OCI-LY7 (cell line): ENCODE results near the gene NKX1-1. TPM values are rescaled to one million over a fixed set of nuclear protein-coding genes. Genes with fewer than 3 reads are reported as not detected.

Source experiments
- BruUV-seq: library from RNA; stranded (reverse); fragments of 400-500 nt; replicated peaks from 2 replicates; lab custom pipeline; 2021; lab: Mats Ljungman, UMichigan
- CTCF ChIA-PET: fragments of 300-600 bp; sonication (Branson Sonifier 250); formaldehyde crosslinking; loops from one replicate; lab custom pipeline; 2022; ENCODE audit warnings: antibody characterized with exemption; ENCODE audit not compliant: unreplicated experiment; lab: Charles Lee
- POLR2A ChIA-PET: fragments of 300-600 bp; sonication (Branson Sonifier 250); formaldehyde crosslinking; loops from one replicate; lab custom pipeline; 2022; ENCODE audit warnings: antibody characterized with exemption; lab: Charles Lee
- DNase-seq: peaks from one replicate; pipeline ENCODE4 v3.0.0-alpha.2; 2015; ENCODE audit warnings: low spot score
- H2AFZ ChIP-seq: fragments of 200-600 bp; sonication (generic), shearing (Covaris generic); 2 replicates; pipeline ENCODE4 v1.6.1; 2014; ENCODE audit warnings: mild to moderate bottlenecking, antibody characterized with exemption, low read length, moderate library complexity
- H3K27ac ChIP-seq: fragments of 200-600 bp; sonication (generic); 2 replicates; pipeline ENCODE4 v1.5.1; 2014; ENCODE audit warnings: mixed run types, low read depth, mild to moderate bottlenecking, moderate library complexity, low read length, inconsistent platforms; ENCODE audit not compliant: poor library complexity, severe bottlenecking
- H3K36me3 ChIP-seq: fragments of 200-600 bp; sonication (generic); 2 replicates; pipeline ENCODE4 v1.6.1; 2014; ENCODE audit warnings: mild to moderate bottlenecking, antibody characterized with exemption, low read length, moderate library complexity, mixed read lengths; ENCODE audit not compliant: insufficient read depth
- H3K4me1 ChIP-seq: fragments of 200-600 bp; sonication (generic); 2 replicates; pipeline ENCODE4 v1.5.1; 2014; ENCODE audit warnings: mild to moderate bottlenecking, low read length; ENCODE audit not compliant: insufficient read depth, poor library complexity, severe bottlenecking
- H3K4me2 ChIP-seq: fragments of 200-600 bp; sonication (generic); 2 replicates; pipeline ENCODE4 v1.6.1; 2014; ENCODE audit warnings: mild to moderate bottlenecking, low read length
- H3K4me3 ChIP-seq: fragments of 200-600 bp; sonication (generic); 2 replicates; pipeline ENCODE4 v1.5.1; 2014; ENCODE audit warnings: mild to moderate bottlenecking, low read depth, low read length; ENCODE audit not compliant: poor library complexity, severe bottlenecking
- H3K79me2 ChIP-seq: fragments of 200-600 bp; sonication (generic); 2 replicates; pipeline ENCODE4 v1.6.1; 2016; ENCODE audit warnings: low read depth, mild to moderate bottlenecking, low read length, moderate library complexity, mixed read lengths; ENCODE audit not compliant: insufficient read depth
- H3K9me2 ChIP-seq: fragments of 200-600 bp; sonication (generic); 2 replicates; pipeline ENCODE4 v1.6.1; 2016; ENCODE audit warnings: mild to moderate bottlenecking, low read length, mixed read lengths; ENCODE audit not compliant: insufficient read depth
- H3K9me3 ChIP-seq: fragments of 200-600 bp; sonication (generic); 2 replicates; pipeline ENCODE4 v1.6.1; 2014; ENCODE audit warnings: mild to moderate bottlenecking, mixed run types, low read length, mixed read lengths
- H4K20me1 ChIP-seq: fragments of 200-600 bp; sonication (generic); 2 replicates; pipeline ENCODE4 v1.6.1; 2014; ENCODE audit warnings: mild to moderate bottlenecking, antibody characterized with exemption, low read length, moderate library complexity, mixed read lengths; ENCODE audit not compliant: insufficient read depth
- EZH2phosphoT487 ChIP-seq: fragments of 200-600 bp; sonication (generic); IDR thresholded peaks from 2 replicates; pipeline ENCODE4 v1.6.1; 2018; ENCODE audit warnings: low read depth, borderline replicate concordance, mild to moderate bottlenecking, mixed run types, antibody characterized with exemption, low read length, moderate library complexity, mixed read lengths
- intact Hi-C: fragments of 100-400 bp; cut with micrococcal nuclease; formaldehyde crosslinking; loops from one replicate; pipeline ENCODE4 v1.10.0; 2022; ENCODE audit not compliant: unreplicated experiment
- total RNA-seq, 2 experiments: library from RNA; depleted of rRNA in 1 of 2; stranded (reverse); fragments of >200 nt in 1 of 2; shearing (Covaris generic) in 1 of 2; gene quantifications; 2 replicates each; pipeline ENCODE4 v1.2.3, GENCODE V29; 2014 to 2022
- TF ChIP-seq, protein P1 (sequence below): fragments of 200-600 bp; sonication (generic); conservative IDR thresholded peaks from 2 replicates; pipeline ENCODE4 v1.5.1; 2014; ENCODE audit warnings: mild to moderate bottlenecking, antibody characterized with exemption, low read length, moderate library complexity, mixed read lengths

Gene NKX1-1
- total RNA-seq, 2 experiments from 2014 or later = not detected

DNA sequence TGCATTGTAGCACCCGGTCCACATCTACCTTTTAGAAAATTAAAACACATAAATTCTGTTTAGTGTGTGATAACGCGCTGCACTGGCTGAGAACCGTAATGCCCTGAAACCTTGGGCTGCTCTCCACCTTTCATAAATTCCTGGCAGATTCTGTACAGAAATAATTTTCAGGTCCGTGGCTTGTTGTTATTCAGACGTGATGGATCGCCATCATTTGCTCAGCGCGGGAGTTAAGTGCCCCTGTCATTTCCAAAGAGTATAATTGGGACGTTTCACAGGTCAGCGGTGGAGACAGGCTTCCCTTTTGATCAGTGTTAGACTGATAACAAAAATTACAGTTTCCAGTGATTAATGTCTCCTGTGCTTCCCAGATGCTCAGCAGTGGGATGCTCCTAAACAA lies 42.7 kb downstream of the NKX1-1 start:
- no peaks in the 10 kb centered on the region for H4K20me1 ChIP-seq
- no peaks in the 10 kb centered on the region for H3K79me2 ChIP-seq
- POLR2A ChIA-PET = no interaction called here
- H3K4me2 ChIP-seq = no peak overlapping the region
- no peaks in the 10 kb centered on the region for H3K9me2 ChIP-seq
- no TSS peak for BruUV-seq
- H3K4me1 ChIP-seq = no peaks in the 10 kb centered on the region
- H3K36me3 ChIP-seq = peaks cover 11% of the 10 kb centered on the region
- no peak for TF ChIP-seq EZH2phosphoT487
- TF ChIP-seq, protein P1, sequence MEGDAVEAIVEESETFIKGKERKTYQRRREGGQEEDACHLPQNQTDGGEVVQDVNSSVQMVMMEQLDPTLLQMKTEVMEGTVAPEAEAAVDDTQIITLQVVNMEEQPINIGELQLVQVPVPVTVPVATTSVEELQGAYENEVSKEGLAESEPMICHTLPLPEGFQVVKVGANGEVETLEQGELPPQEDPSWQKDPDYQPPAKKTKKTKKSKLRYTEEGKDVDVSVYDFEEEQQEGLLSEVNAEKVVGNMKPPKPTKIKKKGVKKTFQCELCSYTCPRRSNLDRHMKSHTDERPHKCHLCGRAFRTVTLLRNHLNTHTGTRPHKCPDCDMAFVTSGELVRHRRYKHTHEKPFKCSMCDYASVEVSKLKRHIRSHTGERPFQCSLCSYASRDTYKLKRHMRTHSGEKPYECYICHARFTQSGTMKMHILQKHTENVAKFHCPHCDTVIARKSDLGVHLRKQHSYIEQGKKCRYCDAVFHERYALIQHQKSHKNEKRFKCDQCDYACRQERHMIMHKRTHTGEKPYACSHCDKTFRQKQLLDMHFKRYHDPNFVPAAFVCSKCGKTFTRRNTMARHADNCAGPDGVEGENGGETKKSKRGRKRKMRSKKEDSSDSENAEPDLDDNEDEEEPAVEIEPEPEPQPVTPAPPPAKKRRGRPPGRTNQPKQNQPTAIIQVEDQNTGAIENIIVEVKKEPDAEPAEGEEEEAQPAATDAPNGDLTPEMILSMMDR = no peak
- H3K4me3 ChIP-seq = no peak overlapping the region
- no peak for DNase-seq
- no peaks in the 10 kb centered on the region for H3K9me3 ChIP-seq
- intact Hi-C loops = no loop called here
- H2AFZ ChIP-seq = no peak overlapping the region
- no peak overlapping the region for H3K27ac ChIP-seq
- CTCF ChIA-PET = no interaction called here

DNA sequence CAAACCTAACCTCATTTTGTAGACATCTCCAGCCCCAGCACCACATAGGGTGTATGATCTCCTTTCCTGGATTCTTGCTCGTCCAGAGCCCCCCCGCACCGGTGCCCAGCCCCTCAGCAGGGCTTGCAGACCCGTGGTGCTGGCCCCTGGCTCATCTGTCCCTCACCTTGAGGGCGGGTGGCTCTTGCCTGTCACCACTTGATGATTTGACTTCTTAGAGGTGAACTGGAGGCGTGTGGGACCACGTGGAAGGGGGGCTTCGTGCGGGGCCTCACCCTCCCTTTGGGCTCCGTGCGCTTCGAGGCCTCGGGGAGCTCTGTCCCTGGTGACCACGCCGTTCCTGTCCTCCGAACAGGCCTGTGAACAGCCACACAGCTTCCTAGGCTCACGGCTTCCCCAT lies 43.7 kb downstream of the NKX1-1 start:
- ChIA-PET CTCF (no interaction called here), POLR2A (no interaction called here)
- Histone ChIP-seq H3K4me2 (no peak overlapping the region), H3K27ac (no peak overlapping the region), H3K9me2 (no peaks in the 10 kb centered on the region), H3K4me1 (no peaks in the 10 kb centered on the region), H3K36me3 (peaks cover 19% of the 10 kb centered on the region), H4K20me1 (no peaks in the 10 kb centered on the region), H2AFZ (no peak overlapping the region), H3K4me3 (no peak overlapping the region), H3K79me2 (no peaks in the 10 kb centered on the region), H3K9me3 (no peaks in the 10 kb centered on the region)
- no TSS peak for BruUV-seq
- DNase-seq = no peak
- no peak for TF ChIP-seq EZH2phosphoT487
- intact Hi-C loops = no loop called here

DNA sequence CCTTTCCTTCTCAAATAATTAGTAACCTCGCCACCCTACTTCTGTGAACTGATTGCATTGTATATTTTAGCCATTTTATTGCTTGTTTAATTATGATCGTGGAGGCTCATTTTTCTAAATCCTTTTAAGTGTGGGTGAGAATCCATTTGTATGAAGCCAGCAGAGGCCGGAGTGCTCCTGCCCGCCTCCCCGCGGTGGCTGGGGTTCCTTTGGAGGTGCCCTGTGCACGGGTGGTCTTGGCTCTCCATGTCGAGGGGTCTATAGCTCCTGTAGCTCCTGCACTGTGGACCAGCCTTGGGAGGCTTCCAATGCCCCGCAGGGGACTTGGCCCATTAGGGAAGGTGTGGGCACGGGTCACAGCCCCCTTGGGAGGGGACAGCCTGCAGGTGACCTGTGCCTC lies 44.2 kb downstream of the NKX1-1 start:
- no peaks in the 10 kb centered on the region for H3K4me1 ChIP-seq
- H3K36me3 ChIP-seq = peaks cover 19% of the 10 kb centered on the region
- H3K4me2 ChIP-seq = no peak overlapping the region
- no peaks in the 10 kb centered on the region for H3K9me2 ChIP-seq
- H4K20me1 ChIP-seq = no peaks in the 10 kb centered on the region
- H3K9me3 ChIP-seq = no peaks in the 10 kb centered on the region
- no peak overlapping the region for H3K4me3 ChIP-seq
- POLR2A ChIA-PET = no interaction called here
- H3K27ac ChIP-seq = no peak overlapping the region
- DNase-seq = no peak
- CTCF ChIA-PET = no interaction called here
- intact Hi-C loops = no loop called here
- H3K79me2 ChIP-seq = no peaks in the 10 kb centered on the region
- no peak for TF ChIP-seq EZH2phosphoT487
- TF ChIP-seq, protein P1 = no peak
- no TSS peak for BruUV-seq
- H2AFZ ChIP-seq = no peak overlapping the region
